OCI-LY3 (cell line): ENCODE data around the gene CAND1.

Experiments used
- EZH2phosphoT487 ChIP-seq: fragments of 200-600 bp; shearing (Covaris generic); IDR thresholded peaks from 2 replicates; pipeline ENCODE4 v1.6.1; 2018; ENCODE audit warnings: antibody characterized with exemption, mixed run types, low read depth
- TF ChIP-seq, protein P1 (sequence below): fragments of 200-600, 300-600 bp; sonication (generic); IDR thresholded peaks from 2 replicates; pipeline ENCODE4 v1.5.1; 2014; ENCODE audit warnings: antibody characterized with exemption, low read length, low read depth

DNA sequence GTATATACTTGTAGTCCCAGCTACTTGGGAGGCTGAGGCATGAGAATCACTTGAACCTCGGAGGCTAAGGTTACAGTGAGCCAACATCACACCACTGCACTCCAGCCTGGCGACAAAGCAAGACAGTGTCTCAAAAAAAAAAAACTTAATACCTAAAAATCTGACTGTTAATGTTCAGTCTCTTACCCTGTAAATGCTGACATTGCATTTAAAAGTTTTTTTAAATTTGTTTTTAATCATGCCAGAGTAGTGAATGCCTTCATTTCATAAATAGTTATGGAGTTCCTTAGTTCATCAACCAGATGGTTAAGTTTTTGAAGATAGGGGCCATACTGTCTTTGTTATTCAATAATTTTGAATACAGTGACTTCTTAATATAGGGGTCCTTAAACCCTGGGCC, 21.2 kb downstream of the CAND1 start:
- TF ChIP-seq, protein P1, sequence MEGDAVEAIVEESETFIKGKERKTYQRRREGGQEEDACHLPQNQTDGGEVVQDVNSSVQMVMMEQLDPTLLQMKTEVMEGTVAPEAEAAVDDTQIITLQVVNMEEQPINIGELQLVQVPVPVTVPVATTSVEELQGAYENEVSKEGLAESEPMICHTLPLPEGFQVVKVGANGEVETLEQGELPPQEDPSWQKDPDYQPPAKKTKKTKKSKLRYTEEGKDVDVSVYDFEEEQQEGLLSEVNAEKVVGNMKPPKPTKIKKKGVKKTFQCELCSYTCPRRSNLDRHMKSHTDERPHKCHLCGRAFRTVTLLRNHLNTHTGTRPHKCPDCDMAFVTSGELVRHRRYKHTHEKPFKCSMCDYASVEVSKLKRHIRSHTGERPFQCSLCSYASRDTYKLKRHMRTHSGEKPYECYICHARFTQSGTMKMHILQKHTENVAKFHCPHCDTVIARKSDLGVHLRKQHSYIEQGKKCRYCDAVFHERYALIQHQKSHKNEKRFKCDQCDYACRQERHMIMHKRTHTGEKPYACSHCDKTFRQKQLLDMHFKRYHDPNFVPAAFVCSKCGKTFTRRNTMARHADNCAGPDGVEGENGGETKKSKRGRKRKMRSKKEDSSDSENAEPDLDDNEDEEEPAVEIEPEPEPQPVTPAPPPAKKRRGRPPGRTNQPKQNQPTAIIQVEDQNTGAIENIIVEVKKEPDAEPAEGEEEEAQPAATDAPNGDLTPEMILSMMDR: no peak
- TF ChIP-seq EZH2phosphoT487: no peak
